Mammary epithelial cell (primary cell): ENCODE results near the gene TAF4.

Source experiments
- CTCF ChIP-seq, 2 donors: IDR thresholded peaks in 1 of 2; conservative IDR thresholded peaks in 1 of 2; 2 replicates each; pipeline ENCODE4 v1.5.1; 2011 to 2012; ENCODE audit warnings: inconsistent platforms in 2 of 2, low read length in 2 of 2, mild to moderate bottlenecking in 2 of 2, control low read depth in 1 of 2, low read depth in 1 of 2; ENCODE audit not compliant: insufficient read depth in 1 of 2; ENCODE audit errors: extremely low read depth in 1 of 2
- EZH2 ChIP-seq: IDR thresholded peaks from 2 replicates; pipeline ENCODE4 v1.6.1; 2012; ENCODE audit warnings: low read length, inconsistent platforms, borderline replicate concordance

GRCh38 chr20:62042025-62042820, 23.5 kb downstream of the TAF4 start:
- TF ChIP-seq EZH2, result no peak
- no peak for TF ChIP-seq CTCF (conservative IDR thresholded peaks at IDR 0.05 in 1 of 2, IDR thresholded peaks at IDR 0.05 in 1 of 2; ENCODE audit: extremely low read depth in 1 of 2, insufficient read depth in 1 of 2, low read depth in 1 of 2, low read length in 2 of 2)
